AG20443 (cell line): ENCODE data around the gene GPD2.
"Not testable (repeated sequence)": the region's sequence is repeated elsewhere in the genome, so short reads cannot be mapped to it uniquely, and the experiment has no call there.

Source experiments
- DNase-seq: peaks from one replicate; pipeline ENCODE4 v3.0.0; 2012; ENCODE audit warnings: low spot score, mixed read lengths

Gene GPD2

GRCh38 chr2:156590085-156590739 lies 154.0 kb downstream of the GPD2 start:
- DNase-seq: no peak

DNA sequence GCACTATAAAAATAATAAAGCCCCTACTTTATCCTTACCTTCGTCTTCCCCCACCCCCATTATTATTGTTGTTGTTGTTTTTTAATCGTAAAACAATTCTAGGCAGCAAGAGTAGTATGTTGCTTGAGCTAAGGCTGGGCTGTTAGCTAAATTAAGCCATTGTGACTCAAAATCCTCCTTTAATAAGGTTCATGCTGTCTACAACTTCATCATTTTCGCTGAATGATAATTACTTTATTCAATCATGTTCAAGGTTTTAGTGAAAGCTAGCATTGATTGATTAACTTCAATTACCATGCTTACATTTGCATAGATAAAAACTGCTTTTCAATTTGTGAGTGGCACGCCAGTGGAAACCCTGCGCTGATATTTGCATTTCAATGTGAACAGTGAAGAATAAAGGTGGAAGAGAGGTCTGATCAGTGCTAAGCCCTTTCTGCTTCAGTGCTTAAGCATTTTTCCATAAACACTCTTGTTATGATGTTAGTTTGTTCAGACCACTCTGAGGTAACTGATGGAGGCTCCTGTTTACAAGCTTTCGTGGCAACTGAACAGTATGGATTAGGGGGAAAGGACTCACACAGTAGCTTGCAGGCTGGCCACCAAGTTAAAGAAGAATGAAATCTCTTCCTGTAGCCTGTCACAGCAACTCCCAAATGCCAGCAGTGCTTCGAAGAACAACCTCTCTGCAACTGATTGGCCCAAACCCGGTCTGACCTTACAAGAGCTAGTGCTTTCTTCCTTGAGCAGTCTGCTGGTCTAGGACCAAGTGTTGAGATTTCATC lies 156.8 kb downstream of the GPD2 start:
- DNase-seq: no peak

- no peak for DNase-seq
These were observed 157.4 kb downstream of the GPD2 start for GRCh38 chr2:156593594-156593921.

DNA sequence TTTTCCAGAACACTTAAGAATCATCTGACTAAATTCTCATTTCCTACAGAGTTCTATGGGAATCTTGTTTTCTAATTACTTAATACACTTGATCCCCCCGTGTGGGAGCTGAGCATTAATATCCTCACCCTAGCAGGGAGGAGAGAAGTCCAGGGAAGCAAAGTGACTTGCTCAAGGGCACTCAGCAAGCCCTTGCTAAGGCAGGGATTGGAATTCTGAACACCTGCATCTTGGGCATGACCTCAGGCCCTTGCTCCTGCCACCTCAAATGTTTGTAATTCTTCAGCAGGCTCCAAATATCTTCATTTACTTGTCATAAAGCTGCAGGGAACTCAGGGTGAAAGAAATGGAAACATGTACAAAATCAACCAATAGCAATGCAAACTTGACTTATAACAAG lies 162.4 kb downstream of the GPD2 start:
- DNase-seq: no peak

GRCh38 chr2:156600196-156600595 lies 164.0 kb downstream of the GPD2 start:
- DNase-seq: no peak

GRCh38 chr2:156601855-156602551 lies 165.8 kb downstream of the GPD2 start:
- DNase-seq: no peak

DNA sequence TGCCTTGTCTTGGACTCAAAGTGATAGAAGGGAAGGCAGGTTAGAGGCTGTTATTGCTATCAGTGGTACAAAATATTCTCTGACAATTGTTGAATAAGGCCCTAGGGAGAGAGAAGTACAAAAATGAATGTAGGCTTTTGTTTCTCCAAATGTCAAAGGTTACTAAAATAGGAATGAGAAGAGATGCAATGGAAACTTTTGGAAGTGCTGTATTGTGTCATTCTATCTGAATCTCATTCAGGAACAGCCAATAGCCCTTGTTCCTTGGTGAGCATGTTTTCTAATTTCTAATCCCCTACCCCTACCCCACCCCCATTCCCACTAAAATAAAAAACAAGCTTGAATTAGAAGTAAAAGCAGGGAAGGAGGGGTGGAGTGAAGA lies 166.4 kb downstream of the GPD2 start:
- no peak for DNase-seq

DNA sequence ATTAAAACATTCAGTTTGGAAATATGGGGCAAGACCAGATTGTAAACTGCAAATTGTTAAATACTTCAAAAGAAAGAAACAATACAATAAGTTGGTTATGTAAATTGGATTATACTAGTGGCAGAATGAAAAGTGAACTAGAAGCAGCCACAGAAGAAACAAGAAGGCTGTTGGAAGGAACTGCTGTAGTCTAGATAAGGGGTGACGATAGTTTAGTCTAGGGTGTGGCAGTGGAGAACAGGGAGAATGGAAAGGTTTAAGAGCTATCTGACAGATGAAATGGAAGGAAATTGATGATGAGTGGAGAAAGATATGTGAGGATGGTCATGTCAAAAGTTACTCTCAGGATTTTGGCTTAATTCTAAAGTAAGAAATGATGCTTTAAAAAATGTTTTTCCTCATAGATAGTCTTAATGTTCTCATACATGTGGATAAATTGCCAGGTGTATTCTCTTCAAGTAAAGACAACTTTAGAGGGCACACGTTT lies 179.7 kb downstream of the GPD2 start:
- no peak for DNase-seq

GRCh38 chr2:156618071-156618470 lies 181.9 kb downstream of the GPD2 start:
- not testable (repeated sequence) for DNase-seq

- no peak for DNase-seq
These were observed 182.9 kb downstream of the GPD2 start for GRCh38 chr2:156619021-156619539.

GRCh38 chr2:156622491-156622890 lies 186.3 kb downstream of the GPD2 start:
- no peak for DNase-seq

GRCh38 chr2:156625360-156626170 lies 189.4 kb downstream of the GPD2 start:
- DNase-seq: no peak

GRCh38 chr2:156626931-156627330 lies 190.8 kb downstream of the GPD2 start:
- no peak for DNase-seq

DNA sequence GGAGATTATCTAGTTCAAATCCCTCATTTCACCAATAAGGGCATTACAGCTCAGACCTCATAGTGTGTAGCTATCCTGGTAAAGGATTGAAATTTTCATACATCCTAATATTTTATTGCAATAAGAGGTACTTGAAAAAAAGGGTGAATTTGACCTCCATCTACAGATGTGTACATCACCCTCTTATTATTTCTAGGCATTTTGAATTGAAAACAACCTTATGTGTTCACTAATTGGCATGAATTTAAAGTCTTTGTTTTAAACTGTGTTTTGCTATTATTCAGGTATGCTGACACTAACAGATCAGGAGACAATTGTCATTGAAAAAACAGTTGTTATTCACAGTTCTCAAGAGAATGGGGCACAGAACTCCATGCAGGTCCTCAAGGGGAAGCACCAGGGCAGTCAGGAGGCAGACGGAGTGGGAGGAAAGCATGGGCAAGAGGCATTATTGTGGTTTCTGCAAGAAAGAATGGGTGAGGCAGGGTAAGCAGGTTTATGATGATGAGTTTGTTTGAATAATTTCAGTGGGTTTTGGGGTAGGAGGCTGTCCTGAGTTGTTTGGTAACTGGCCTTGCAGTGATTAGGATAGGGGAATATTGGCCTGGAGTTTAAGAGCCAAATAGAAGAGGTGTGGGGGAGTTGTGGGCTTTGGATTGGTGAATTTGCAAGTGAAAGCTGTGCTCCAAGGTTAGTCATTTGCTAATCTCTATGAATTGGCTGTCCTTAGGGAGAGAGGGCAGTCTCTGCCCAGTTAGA lies 194.6 kb downstream of the GPD2 start:
- no peak for DNase-seq

- no peak for DNase-seq
These were observed 199.5 kb downstream of the GPD2 start for GRCh38 chr2:156635646-156636045.
